Keratinocyte (primary cell): Measurements from ENCODE around the gene EYA3. TPM values are rescaled to one million over a fixed set of nuclear protein-coding genes. Genes with fewer than 3 reads are reported as not detected.
A peak's percentile ranks its signal among the peaks of the same experiment; 100 is the strongest.
"Not testable (repeated sequence)": the region's sequence is repeated elsewhere in the genome, so short reads cannot be mapped to it uniquely, and the experiment has no call there.

ENCODE experiments used
- DNase-seq: peaks from one replicate; pipeline ENCODE4 v3.0.0-alpha.2; 2011; ENCODE audit warnings: low read depth, missing footprints, low spot score
- FAIRE-seq: peaks from 2 replicates; lab custom pipeline; 2011; peaks lifted over from hg19 to GRCh38; lab: Jason Lieb, UNC
- H2AFZ ChIP-seq: 2 replicates; pipeline ENCODE4 v1.6.0; 2012; ENCODE audit warnings: low read length, control low read depth, inconsistent platforms; ENCODE audit not compliant: control insufficient read depth
- H3K27ac ChIP-seq: 2 replicates; pipeline ENCODE4 v1.5.1; 2011; ENCODE audit warnings: low read length; ENCODE audit not compliant: control insufficient read depth, insufficient read depth
- H3K27me3 ChIP-seq: 3 replicates; pipeline ENCODE4 v1.6.0; 2011; ENCODE audit warnings: low read length; ENCODE audit not compliant: control insufficient read depth, insufficient read depth; ENCODE audit errors: extremely low read depth
- H3K36me3 ChIP-seq, 2 experiments: 2 replicates in 1 of 2; 3 replicates in 1 of 2; pipeline ENCODE4 v1.5.1; 2011; ENCODE audit warnings: low read length in 2 of 2, mild to moderate bottlenecking in 1 of 2; ENCODE audit not compliant: control insufficient read depth in 2 of 2, insufficient read depth in 2 of 2; ENCODE audit errors: extremely low read depth in 1 of 2
- H3K4me1 ChIP-seq: 3 replicates; pipeline ENCODE4 v1.5.1; 2011; ENCODE audit warnings: low read length; ENCODE audit not compliant: control insufficient read depth, insufficient read depth; ENCODE audit errors: extremely low read depth
- H3K4me2 ChIP-seq: 3 replicates; pipeline ENCODE4 v1.6.0; 2011; ENCODE audit warnings: low read depth, low read length; ENCODE audit not compliant: control insufficient read depth, insufficient read depth; ENCODE audit errors: extremely low read depth
- H3K4me3 ChIP-seq, 3 experiments: fragments of 200-600 bp in 1 of 3; sonication (generic) in 1 of 3; 2 replicates in 2 of 3; 3 replicates in 1 of 3; pipeline ENCODE4 v1.5.1; 2011 to 2016; ENCODE audit warnings: low read length in 3 of 3, mild to moderate bottlenecking in 3 of 3, control low read depth in 2 of 3, inconsistent platforms in 1 of 3, low read depth in 1 of 3, mixed read lengths in 1 of 3, mixed run types in 1 of 3, moderate library complexity in 1 of 3; ENCODE audit not compliant: control insufficient read depth in 2 of 3, insufficient read depth in 2 of 3; ENCODE audit errors: extremely low read depth in 1 of 3
- H3K79me2 ChIP-seq: 2 replicates; pipeline ENCODE4 v1.6.0; 2012; ENCODE audit warnings: low read length; ENCODE audit not compliant: control insufficient read depth, insufficient read depth
- H3K9ac ChIP-seq: 3 replicates; pipeline ENCODE4 v1.6.0; 2011; ENCODE audit warnings: low read length; ENCODE audit not compliant: control insufficient read depth, insufficient read depth; ENCODE audit errors: extremely low read depth
- H3K9me1 ChIP-seq: 3 replicates; pipeline ENCODE4 v1.6.0; 2011; ENCODE audit warnings: low read length; ENCODE audit not compliant: control insufficient read depth, insufficient read depth; ENCODE audit errors: extremely low read depth
- H3K9me3 ChIP-seq: 2 replicates; pipeline ENCODE4 v1.5.1; 2012; ENCODE audit warnings: low read depth, low read length; ENCODE audit not compliant: control insufficient read depth
- H4K20me1 ChIP-seq: 3 replicates; pipeline ENCODE4 v1.6.0; 2011; ENCODE audit warnings: low read length; ENCODE audit not compliant: control insufficient read depth, insufficient read depth; ENCODE audit errors: extremely low read depth
- CTCF ChIP-seq, 3 experiments: IDR thresholded peaks in 1 of 3; conservative IDR thresholded peaks in 1 of 3; optimal IDR thresholded peaks in 1 of 3; 2 replicates in 2 of 3; 3 replicates in 1 of 3; pipeline versions ENCODE3 to v1.5.1; 2011; ENCODE audit warnings: low read length in 3 of 3, mild to moderate bottlenecking in 3 of 3, moderate library complexity in 2 of 3, control low read depth in 1 of 3, inconsistent platforms in 1 of 3; ENCODE audit not compliant: insufficient read depth in 2 of 3; ENCODE audit errors: extremely low read depth in 1 of 3
- EZH2 ChIP-seq: IDR thresholded peaks from one replicate; pipeline ENCODE4 v1.6.1; 2012; ENCODE audit warnings: inconsistent platforms, mild to moderate bottlenecking, low read length, moderate library complexity
- dilution Hi-C: fragments of 300-500 bp; cut with MboI; formaldehyde crosslinking; loops from one replicate; pipeline ENCODE4 v1.7.0; 2020; ENCODE audit warnings: low sequenced_read_pairs; ENCODE audit not compliant: extremely low pct_ligation_motif_present
- polyA plus RNA-seq, 5 experiments: library from polyadenylated mRNA; depleted of rRNA in 3 of 5; stranded (reverse) in 3 of 5; stranded (forward) in 1 of 5; unstranded in 1 of 5; fragments of >200 nt; gene quantifications; 1 replicate in 1 of 5; 2 replicates in 3 of 5; 3 replicates in 1 of 5; pipeline versions ENCODE4 v1.2.1 to v1.2.3, GENCODE V29; 2011 to 2012; ENCODE audit warnings: missing spikeins in 2 of 5, low read depth in 1 of 5, low replicate concordance in 1 of 5

Gene EYA3
- polyA plus RNA-seq, 1 donor (not counting 4 experiments of a cell fraction or from before 2014, with no cell fraction given) = 17.6 TPM

- no peak for DNase-seq
- Histone ChIP-seq H4K20me1 (no peaks in the 10 kb centered on the region), H3K4me3 (no peak overlapping the region), H3K79me2 (no peaks in the 10 kb centered on the region), H3K9me3 (no peaks in the 10 kb centered on the region), H3K4me1 (no peaks in the 10 kb centered on the region), H3K4me2 (no peak overlapping the region), H3K9me1 (no peaks in the 10 kb centered on the region), H2AFZ (no peak overlapping the region), H3K9ac (no peak overlapping the region), H3K27me3 (no peaks in the 10 kb centered on the region), H3K27ac (no peak overlapping the region), H3K36me3 (peaks cover 2% of the 10 kb centered on the region in 2 experiments)
- peak; percentile 23 for FAIRE-seq
- dilution Hi-C loops = no loop called here
- TF ChIP-seq CTCF (optimal IDR thresholded peaks at IDR 0.05 in 1 of 3, IDR thresholded peaks at IDR 0.05 in 1 of 3, conservative IDR thresholded peaks at IDR 0.05 in 1 of 3; ENCODE audit: extremely low read depth in 1 of 3, insufficient read depth in 2 of 3, low read length in 3 of 3) (no peak), EZH2 (no peak)
These were observed 77.4 kb downstream of the EYA3 start for GRCh38 chr1:28010969-28011368.

GRCh38 chr1:28003117-28003516, 85.3 kb downstream of the EYA3 start:
- H3K9me3 ChIP-seq, H3K9me1 ChIP-seq, H2AFZ ChIP-seq, H3K27ac ChIP-seq, H3K4me3 ChIP-seq, H3K36me3 ChIP-seq, dilution Hi-C loops, FAIRE-seq, H3K79me2 ChIP-seq, H3K27me3 ChIP-seq, H3K9ac ChIP-seq, H3K4me1 ChIP-seq, H3K4me2 ChIP-seq, H4K20me1 ChIP-seq, DNase-seq: not testable (repeated sequence)

- H3K79me2 ChIP-seq = no peaks in the 10 kb centered on the region
- H3K9me3 ChIP-seq = no peaks in the 10 kb centered on the region
- TF ChIP-seq CTCF (optimal IDR thresholded peaks at IDR 0.05 in 1 of 3, IDR thresholded peaks at IDR 0.05 in 1 of 3, conservative IDR thresholded peaks at IDR 0.05 in 1 of 3; ENCODE audit: extremely low read depth in 1 of 3, insufficient read depth in 2 of 3, low read length in 3 of 3) (no peak), EZH2 (no peak)
- H3K9ac ChIP-seq = no peak overlapping the region
- H4K20me1 ChIP-seq = no peaks in the 10 kb centered on the region
- H3K27me3 ChIP-seq = no peaks in the 10 kb centered on the region
- H3K4me2 ChIP-seq = no peak overlapping the region
- H2AFZ ChIP-seq = no peak overlapping the region
- H3K9me1 ChIP-seq = no peaks in the 10 kb centered on the region
- no peak overlapping the region for H3K27ac ChIP-seq
- H3K4me1 ChIP-seq = no peaks in the 10 kb centered on the region
- no peak overlapping the region for H3K4me3 ChIP-seq
- H3K36me3 ChIP-seq = peaks cover 7 to 8% of the 10 kb centered on the region in 2 experiments
- no peak for DNase-seq
- FAIRE-seq = no peak
- dilution Hi-C loops = no loop called here
These were observed 85.8 kb downstream of the EYA3 start for GRCh38 chr1:28002600-28002999.
